22Rv1 (cell line): ENCODE data around the gene FOXO1.

ENCODE experiments used
- ZFX ChIP-seq: fragments of 450-650 bp; IDR thresholded peaks from 2 replicates; pipeline ENCODE4 v1.6.1; 2017; ENCODE audit warnings: antibody characterized with exemption, borderline replicate concordance
- TF ChIP-seq, protein P1 (sequence below): fragments of 450-650 bp; IDR thresholded peaks from 2 replicates; pipeline ENCODE4 v1.5.1; 2017; ENCODE audit warnings: mild to moderate bottlenecking

DNA sequence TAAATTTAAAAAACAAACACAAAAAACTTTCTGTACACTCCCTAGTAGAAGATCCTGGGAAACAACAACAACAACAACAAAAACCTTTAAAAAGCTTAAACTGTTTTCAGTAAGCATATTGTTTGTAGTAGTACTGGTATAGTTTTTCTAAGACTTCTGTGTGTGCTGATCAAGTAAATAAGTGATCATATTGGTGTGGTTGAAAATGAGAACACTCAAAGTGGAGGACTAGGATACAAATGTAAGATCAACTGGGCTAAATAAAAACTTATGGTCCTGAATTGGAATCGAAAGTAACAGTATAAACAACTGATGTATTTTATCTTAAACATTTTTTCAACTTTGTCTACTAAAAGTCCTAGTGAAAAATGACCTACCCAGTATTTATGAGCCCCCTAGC is 135.5 kb downstream of the FOXO1 start:
- TF ChIP-seq, protein P1, sequence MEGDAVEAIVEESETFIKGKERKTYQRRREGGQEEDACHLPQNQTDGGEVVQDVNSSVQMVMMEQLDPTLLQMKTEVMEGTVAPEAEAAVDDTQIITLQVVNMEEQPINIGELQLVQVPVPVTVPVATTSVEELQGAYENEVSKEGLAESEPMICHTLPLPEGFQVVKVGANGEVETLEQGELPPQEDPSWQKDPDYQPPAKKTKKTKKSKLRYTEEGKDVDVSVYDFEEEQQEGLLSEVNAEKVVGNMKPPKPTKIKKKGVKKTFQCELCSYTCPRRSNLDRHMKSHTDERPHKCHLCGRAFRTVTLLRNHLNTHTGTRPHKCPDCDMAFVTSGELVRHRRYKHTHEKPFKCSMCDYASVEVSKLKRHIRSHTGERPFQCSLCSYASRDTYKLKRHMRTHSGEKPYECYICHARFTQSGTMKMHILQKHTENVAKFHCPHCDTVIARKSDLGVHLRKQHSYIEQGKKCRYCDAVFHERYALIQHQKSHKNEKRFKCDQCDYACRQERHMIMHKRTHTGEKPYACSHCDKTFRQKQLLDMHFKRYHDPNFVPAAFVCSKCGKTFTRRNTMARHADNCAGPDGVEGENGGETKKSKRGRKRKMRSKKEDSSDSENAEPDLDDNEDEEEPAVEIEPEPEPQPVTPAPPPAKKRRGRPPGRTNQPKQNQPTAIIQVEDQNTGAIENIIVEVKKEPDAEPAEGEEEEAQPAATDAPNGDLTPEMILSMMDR: no peak
- no peak for TF ChIP-seq ZFX
